Effector memory CD4-positive, alpha-beta T cell (primary cell): ENCODE measurements around the gene TBC1D23.

Experiments used
- DNase-seq, 3 donors: peaks; one replicate each; pipeline ENCODE4 v3.0.0-alpha.2; 2020
- H3K27ac ChIP-seq: 2 replicates; pipeline ENCODE4 v1.7.0; 2013; ENCODE audit warnings: mild to moderate bottlenecking, low read length, moderate library complexity; ENCODE audit not compliant: insufficient read depth, poor library complexity, severe bottlenecking
- H3K27me3 ChIP-seq: replicated peaks from 2 replicates; pipeline ENCODE4 v1.7.0; 2013; ENCODE audit warnings: mild to moderate bottlenecking, low read length; ENCODE audit not compliant: insufficient read depth, control insufficient read depth, poor library complexity, severe bottlenecking
- H3K36me3 ChIP-seq: 2 replicates; pipeline ENCODE4 v1.7.0; 2013; ENCODE audit warnings: mild to moderate bottlenecking, low read length, moderate library complexity; ENCODE audit not compliant: control insufficient read depth, insufficient read depth
- H3K4me1 ChIP-seq: 2 replicates; pipeline ENCODE4 v1.7.0; 2013; ENCODE audit warnings: low read length, mild to moderate bottlenecking; ENCODE audit not compliant: control insufficient read depth, insufficient read depth, poor library complexity, severe bottlenecking
- H3K4me3 ChIP-seq: 2 replicates; pipeline ENCODE4 v1.7.0; 2013; ENCODE audit warnings: low read length, low read depth, mild to moderate bottlenecking; ENCODE audit not compliant: insufficient read depth, poor library complexity, severe bottlenecking
- H3K9me3 ChIP-seq: 2 replicates; pipeline ENCODE4 v1.7.0; 2013; ENCODE audit warnings: mild to moderate bottlenecking, low read length, moderate library complexity; ENCODE audit not compliant: control insufficient read depth

Gene TBC1D23

DNA sequence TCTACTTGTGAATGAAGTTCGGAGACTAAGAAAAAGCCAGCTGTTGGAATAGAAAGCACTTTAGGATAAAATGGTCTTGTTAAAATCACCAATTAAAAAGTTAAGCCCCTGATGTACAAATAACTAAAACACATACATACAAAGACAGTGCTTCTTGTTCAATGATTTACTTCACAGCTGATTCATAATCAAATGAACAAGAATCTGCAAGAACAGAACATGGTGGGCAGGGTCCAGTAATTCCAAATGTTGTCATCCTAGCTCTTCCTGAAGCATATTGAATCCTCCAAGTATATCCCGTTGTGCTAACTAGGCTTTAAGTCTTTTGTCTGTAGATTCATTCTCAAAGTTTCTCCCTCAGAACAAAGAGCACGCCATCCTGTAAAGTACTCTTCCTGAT is 98.2 kb downstream of the TBC1D23 start:
- Histone ChIP-seq H3K27ac (no peak overlapping the region), H3K27me3 (no peaks in the 10 kb centered on the region), H3K36me3 (peaks cover 13% of the 10 kb centered on the region), H3K4me1 (no peaks in the 10 kb centered on the region), H3K9me3 (no peaks in the 10 kb centered on the region), H3K4me3 (no peak overlapping the region)
- no peak for DNase-seq

DNA sequence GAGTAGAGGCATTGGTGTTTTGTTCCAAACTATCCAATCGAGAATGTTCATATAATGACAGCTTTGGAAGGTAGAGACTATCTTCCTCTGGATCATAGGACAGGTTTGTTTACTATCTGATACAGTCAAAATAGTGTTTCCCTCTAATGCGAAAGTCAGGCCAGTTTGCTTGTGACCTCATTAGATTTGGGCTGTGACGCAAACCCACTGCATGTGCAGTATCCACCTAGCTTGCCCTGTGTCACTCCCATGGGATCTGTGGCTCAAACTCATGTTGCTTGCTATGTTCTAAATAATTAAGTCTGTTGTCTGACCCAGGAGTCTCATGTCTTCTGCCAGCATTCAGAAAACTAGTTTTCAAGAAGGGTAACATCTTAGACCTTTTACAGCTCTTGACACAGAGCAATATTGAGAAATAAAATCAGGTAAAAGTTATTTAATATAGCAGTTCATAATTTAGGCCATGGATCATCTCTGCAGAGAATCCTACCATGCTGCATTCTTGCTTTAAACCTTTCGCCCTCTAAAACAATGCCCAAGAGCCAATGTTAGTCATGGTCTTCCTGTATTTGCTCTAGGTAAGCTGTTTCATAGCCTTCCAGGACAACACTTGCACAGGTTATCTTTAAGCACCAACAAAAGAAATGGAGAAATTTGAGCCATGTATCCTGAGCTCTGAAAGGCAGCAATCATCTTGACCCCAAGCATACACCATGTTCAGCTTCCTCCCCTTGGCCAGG is 100.1 kb downstream of the TBC1D23 start:
- H3K4me3 ChIP-seq = no peak overlapping the region
- DNase-seq = no peak
- no peak overlapping the region for H3K27ac ChIP-seq
- H3K4me1 ChIP-seq = no peaks in the 10 kb centered on the region
- peaks cover 5% of the 10 kb centered on the region for H3K36me3 ChIP-seq
- no peaks in the 10 kb centered on the region for H3K27me3 ChIP-seq
- no peaks in the 10 kb centered on the region for H3K9me3 ChIP-seq

- Histone ChIP-seq H3K27me3 (no peaks in the 10 kb centered on the region), H3K36me3 (peaks cover 5% of the 10 kb centered on the region), H3K27ac (no peak overlapping the region), H3K9me3 (no peaks in the 10 kb centered on the region), H3K4me1 (no peaks in the 10 kb centered on the region), H3K4me3 (no peak overlapping the region)
- no peak for DNase-seq
These were observed 101.1 kb downstream of the TBC1D23 start for GRCh38 chr3:100361897-100362296.

GRCh38 chr3:100364421-100364820 is 103.6 kb downstream of the TBC1D23 start:
- H3K4me1 ChIP-seq = no peaks in the 10 kb centered on the region
- no peaks in the 10 kb centered on the region for H3K27me3 ChIP-seq
- no peak for DNase-seq
- no peak overlapping the region for H3K4me3 ChIP-seq
- H3K27ac ChIP-seq = no peak overlapping the region
- H3K36me3 ChIP-seq = peaks cover 23% of the 10 kb centered on the region
- H3K9me3 ChIP-seq = no peaks in the 10 kb centered on the region

- H3K27me3 ChIP-seq = no peaks in the 10 kb centered on the region
- H3K27ac ChIP-seq = no peak overlapping the region
- H3K9me3 ChIP-seq = no peaks in the 10 kb centered on the region
- H3K4me1 ChIP-seq = no peaks in the 10 kb centered on the region
- peaks cover 35% of the 10 kb centered on the region for H3K36me3 ChIP-seq
- no peak for DNase-seq
- H3K4me3 ChIP-seq = no peak overlapping the region
These were observed 105.6 kb downstream of the TBC1D23 start for GRCh38 chr3:100366424-100366823.

DNA sequence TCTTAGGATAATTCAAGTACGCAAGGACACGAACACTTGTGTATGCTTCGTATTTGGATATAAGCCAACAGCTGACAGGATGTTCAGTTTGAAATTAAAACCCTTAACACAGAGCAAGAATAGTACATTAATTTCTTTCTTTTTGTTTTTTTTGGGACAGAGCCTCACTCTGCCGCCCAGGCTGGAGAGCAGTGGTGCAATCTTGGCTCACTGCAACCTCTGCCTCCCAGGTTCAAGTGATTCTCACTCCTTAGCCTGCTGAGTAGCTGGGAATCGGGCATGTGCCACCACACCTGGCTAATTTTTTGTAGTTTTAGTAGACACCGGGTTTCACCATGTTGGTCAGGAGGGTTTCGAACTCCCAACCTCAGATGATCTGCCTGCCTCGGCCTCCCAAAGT is 107.6 kb downstream of the TBC1D23 start:
- H3K36me3 ChIP-seq = peaks cover 41% of the 10 kb centered on the region

DNA sequence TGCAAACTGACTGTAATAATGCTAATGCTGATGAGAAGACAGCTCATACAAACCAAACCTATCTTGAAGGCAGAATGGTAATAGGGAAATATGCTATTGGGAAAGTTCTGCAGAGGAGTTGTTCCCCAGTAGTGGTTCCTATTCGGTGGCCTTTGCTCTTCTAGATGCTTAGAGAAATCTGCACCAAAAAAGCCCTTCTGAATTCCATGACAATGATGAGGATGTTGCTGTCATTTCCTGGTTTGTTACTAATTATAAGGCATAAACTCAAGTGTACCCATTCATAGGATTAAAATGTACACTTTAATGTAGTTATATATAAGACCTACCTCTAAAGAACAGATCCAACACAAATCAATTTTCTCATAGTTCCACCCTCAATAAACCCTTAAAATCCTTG is 110.0 kb downstream of the TBC1D23 start:
- Histone ChIP-seq H3K9me3 (no peaks in the 10 kb centered on the region), H3K27me3 (no peaks in the 10 kb centered on the region), H3K4me1 (no peaks in the 10 kb centered on the region), H3K4me3 (no peak overlapping the region), H3K36me3 (peaks cover 54% of the 10 kb centered on the region), H3K27ac (no peak overlapping the region)
- no peak for DNase-seq

More for the DNA sequence above, 107.6 kb downstream of the TBC1D23 start:
- H3K27ac ChIP-seq = no peak overlapping the region
- no peak overlapping the region for H3K4me3 ChIP-seq
- DNase-seq = no peak
- H3K27me3 ChIP-seq = no peaks in the 10 kb centered on the region
- H3K9me3 ChIP-seq = no peaks in the 10 kb centered on the region
- no peaks in the 10 kb centered on the region for H3K4me1 ChIP-seq

DNA sequence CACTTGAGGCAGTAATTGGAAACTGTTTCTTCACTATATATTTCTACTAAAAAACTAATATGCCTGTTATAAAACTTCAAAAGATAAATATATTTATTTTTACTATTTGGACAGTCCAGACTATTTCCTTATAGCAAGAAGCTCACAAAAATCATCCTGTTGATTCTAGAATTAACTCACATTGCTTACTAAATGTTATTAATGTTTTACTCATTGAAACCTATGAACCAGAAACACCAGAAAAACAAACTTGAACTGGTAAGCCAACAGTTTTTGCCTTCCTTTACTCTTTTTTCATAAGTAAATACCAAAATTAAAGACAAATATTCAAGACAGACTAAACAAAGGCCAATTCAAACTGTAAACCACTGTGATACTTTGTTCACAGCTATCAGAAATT is 113.7 kb downstream of the TBC1D23 start:
- H3K27me3 ChIP-seq = no peaks in the 10 kb centered on the region
- DNase-seq = no peak
- no peak overlapping the region for H3K27ac ChIP-seq
- no peak overlapping the region for H3K4me3 ChIP-seq
- H3K4me1 ChIP-seq = no peaks in the 10 kb centered on the region
- H3K36me3 ChIP-seq = peaks cover 43% of the 10 kb centered on the region
- H3K9me3 ChIP-seq = no peaks in the 10 kb centered on the region
